Renal pelvis (tissue), 4 donors: ENCODE data around the gene OR51E2. TPM values are rescaled to one million over a fixed set of nuclear protein-coding genes. Genes with fewer than 3 reads are reported as not detected.

Source experiments
- DNase-seq: peaks from one replicate; pipeline ENCODE4 v3.0.0-alpha.2; 2013
- polyA plus RNA-seq, 3 donors: library from polyadenylated mRNA; unstranded; fragments of 120-200 nt; gene quantifications; one replicate each; pipeline ENCODE4 v1.2.1, GENCODE V29; 2013; ENCODE audit not compliant: insufficient read length in 3 of 3

Gene OR51E2
- polyA plus RNA-seq, 3 donors: 0.65 to 0.88 (median 0.84) TPM

DNA sequence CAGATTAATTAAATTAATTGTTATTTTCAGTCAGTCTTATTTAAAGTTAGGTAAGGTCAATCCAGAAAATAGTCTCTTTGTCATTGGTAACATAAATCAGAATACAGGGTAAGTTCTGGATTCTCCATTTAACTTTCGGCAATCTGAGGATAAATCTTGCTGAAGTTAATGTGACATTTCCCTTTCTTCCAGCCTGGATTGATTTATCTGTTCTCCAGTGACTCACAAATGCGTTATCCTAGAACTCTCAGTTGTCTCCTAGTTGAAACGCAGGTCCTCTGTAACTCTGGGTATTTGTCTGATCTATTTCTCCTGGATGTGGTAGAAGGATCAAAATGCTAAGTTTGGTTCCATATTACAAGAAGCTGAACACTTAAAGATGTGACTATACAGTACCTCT is 32.9 kb downstream of the OR51E2 start:
- peak; percentile 34 for DNase-seq

DNA sequence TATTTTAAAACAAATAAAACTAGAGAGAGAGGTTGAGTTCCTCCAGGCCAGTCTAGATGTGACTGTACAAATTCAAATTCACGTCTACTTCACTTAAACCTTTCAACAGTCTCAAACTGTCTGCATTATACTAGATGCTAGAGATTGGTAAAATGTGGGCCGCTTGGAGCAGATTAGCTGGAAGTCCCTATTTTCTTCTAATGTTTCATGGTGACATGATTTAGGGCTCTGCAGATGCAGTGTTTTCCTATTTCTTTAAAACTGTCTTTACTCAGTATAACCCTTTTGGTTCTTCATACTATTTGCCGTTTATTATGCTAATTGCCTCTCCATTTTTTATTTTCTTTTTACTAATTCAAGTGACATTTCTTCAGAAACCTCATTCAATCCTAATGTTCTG is 33.5 kb downstream of the OR51E2 start:
- no peak for DNase-seq

DNA sequence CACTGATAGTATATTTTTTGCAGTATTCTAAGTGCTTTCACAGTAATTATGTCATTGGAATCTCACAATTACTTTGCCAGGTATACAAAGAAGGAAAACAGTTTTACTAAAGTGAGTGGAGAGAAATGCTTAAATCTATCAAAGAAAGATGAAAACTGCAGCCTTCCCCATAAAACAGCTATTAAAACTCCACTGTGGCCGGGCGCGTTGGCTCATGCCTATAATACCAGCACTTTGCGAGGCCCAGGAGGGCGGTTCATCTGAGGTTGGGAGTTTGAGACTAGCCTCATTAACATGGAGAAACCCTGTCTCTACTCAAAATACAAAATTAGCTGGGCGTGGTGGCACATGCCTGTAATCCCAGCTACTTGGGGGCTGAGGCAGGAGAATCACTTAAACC is 34.8 kb downstream of the OR51E2 start:
- no peak for DNase-seq

DNA sequence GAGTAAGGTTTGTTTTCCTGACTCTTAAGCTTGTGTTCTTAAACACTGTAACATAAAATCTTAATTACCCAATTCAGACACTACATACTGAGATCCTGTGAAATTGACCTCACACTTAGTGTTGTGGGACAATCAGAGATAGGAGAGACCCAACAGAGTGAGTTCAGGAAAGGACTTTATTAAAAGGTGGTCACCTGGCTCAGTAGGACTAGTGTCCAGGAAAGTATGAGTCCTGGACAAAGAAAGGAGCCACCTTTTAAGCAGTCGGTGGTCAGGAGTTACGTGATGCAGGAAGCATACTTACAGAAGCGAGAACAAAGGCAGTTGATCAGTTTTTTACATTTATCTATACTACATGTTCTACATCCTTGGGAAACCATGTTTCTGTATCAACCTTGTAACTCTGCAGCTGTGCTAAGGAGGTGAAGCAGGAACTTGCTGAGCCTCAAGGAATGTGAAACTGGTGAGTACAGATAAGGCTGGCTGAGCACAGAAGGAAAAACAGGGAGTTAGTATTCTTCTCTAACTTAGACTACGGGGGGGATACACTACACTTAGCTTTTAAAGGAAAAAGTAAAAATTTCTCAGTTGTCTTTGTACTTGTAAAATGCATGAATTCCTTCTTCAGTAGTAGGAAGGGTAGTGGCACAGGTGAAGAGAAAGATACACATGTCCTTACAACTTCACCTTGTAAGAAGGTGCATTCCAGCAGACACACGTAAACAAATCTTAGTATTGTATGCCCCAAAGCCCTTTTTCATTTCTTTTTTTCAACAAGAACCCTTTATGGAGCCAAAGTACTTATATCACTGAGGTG is 38.8 kb downstream of the OR51E2 start:
- DNase-seq: peak; percentile 36

DNA sequence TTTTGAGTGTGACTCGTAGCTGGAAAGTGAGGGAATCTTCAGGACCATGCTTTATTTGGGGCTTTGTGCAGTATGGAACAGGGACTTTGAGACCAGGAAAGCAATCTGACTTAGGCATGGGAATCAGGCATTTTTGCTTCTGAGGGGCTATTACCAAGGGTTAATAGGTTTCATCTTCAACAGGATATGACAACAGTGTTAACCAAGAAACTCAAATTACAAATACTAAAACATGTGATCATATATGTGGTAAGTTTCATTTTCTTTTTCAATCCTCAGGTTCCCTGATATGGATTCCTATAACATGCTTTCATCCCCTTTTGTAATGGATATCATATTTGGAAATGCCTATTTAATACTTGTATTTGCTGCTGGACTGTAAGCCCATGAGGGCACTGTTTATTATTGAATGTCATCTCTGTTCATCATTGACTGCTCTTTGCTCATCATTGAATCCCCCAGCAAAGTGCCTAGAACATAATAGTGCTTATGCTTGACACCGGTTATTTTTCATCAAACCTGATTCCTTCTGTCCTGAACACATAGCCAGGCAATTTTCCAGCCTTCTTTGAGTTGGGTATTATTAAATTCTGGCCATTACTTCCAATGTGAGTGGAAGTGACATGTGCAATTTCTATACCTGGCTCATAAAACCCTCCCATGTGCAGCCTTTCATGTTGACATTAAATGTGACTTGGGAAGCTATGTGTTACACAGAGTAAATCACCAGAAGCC is 42.9 kb downstream of the OR51E2 start:
- no peak for DNase-seq

DNA sequence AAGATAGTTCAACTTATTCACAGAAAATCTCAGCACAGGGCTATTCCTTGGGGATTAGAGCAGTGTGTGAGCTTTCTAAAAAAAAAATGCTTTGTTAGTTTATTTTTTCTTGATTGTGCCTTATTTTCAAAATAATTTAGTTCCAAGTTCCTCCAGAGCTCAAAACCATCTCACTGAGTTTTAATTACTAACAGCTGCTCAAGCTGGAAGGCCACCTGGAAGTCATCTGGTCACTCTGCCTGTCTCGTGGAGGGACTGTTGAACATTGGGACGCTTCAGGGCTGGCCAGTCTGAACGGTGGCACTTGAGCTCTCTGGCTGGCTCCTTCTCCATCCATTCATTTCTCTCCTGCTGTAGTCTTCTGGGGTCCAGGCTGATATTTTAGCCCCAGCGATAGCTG is 49.9 kb downstream of the OR51E2 start:
- no peak for DNase-seq

DNA sequence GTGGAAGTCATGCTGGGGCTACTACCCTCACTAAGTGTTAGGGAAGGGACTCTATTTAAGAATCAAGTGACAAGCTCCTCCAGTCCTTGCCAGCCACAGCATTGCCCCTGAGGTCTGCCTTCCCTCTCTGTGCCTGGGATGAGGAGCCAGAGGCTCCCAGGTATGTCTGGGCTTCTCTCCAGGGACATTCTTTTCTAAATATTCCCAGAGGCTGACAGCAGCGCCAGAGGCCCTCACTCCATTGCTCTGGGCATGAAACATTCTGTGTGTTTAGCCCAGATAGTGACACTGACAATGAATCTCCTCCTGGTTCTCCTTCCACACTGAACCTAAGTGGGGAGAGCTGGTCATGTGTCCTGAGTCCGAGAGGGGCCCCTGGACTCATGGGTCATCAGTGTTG is 51.7 kb downstream of the OR51E2 start:
- DNase-seq: no peak

DNA sequence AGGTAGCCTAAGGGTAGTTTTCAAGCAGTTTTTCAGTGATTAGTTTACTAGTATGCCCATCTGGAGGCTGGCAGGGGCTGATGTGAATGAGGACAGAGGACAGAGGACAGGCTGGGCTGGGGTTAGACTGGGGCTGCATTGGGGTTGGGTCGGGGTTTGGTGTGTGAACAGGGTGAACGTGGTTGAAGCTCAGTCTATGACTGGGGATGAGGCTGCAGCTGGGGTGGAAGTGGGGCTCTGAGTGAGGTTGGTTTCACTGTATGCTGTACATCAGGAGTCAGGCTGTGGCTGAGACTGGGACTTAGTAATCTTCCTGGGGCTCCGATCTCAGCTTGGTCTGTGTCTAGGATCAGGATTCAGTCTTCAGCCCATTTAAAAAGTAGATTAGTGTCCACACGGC is 53.4 kb downstream of the OR51E2 start:
- DNase-seq: no peak

DNA sequence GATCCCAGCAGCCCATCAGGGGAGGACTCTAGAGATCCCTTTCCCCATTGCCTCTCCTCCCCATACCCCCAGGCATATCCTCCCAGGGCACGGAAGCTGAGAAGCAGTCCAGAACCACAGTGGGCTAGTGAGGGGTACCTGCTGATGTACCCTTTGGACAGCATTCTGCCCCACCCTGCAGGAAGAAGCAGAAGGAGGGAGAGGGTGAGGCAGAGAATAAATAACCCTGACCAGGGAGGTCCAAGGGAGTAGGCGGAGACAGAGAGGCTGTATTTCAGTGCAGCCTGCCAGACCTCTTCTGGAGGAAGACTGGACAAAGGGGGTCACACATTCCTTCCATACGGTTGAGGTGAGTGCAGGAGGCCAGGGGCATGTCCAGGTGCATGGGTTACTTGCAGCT is 54.0 kb downstream of the OR51E2 start, which contains the start of gene OR51E1:
OR51E1 (plus strand) TSS at position 301 of the 400 bp plus-strand sequence. CDS start 8,545 bp downstream, outside the sequence.
- no peak for DNase-seq

DNA sequence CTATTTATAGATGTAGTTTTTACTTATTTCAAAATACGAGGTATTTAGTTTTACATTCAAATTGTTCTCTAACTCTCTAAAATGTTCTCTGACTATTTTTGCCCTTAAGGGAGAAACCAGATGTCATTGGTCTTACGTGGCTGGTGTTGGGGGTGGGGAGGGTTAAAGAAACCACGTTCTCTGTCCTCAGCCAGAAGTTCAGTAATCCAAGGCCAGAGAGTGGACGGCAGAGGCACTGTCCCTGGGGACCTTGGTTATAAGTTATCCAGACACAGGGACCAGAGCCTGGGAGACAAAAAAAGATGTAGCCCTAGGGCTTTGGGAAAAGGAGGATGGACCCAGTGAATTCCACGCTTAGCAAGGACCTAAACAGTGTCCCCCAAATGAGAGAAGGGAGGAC is 54.6 kb downstream of the OR51E2 start:
- no peak for DNase-seq

DNA sequence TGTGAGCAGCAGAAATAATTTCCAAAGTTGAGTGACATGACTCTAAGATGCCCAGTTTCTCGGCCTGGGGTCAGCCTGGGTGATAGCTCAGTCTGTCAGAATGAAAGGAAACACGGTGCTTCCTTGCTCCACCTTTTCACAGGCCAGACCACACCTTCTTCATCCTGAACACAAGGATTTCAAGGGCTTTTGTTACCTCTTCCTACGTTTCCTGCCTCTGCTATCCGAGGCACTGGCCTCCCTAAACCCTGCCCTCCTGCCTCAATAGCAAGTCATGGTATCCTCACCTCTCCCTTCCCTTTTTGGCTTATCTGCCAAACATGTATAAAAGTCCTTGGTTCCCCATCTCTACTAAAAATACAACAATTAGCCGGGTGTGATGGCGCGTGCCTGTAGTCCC is 55.6 kb downstream of the OR51E2 start:
- DNase-seq: no peak

DNA sequence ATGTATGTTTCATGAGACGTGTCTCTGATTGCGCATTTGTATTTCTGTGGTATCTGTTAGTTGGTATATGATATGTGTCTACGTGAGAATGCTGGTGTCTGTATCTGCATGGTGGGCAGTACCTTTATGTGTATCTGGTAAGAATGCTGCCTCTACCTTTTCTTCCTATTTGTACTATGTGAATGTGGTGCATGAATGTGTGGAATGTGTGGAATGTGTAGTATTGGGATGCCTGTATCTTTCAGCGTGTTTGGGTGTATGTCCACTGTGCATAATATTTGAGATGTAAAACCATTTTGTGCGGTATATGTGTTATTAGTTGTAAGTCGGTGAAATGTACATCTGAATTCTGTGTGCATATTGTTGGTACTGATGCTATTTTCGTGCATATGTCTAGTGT is 56.2 kb downstream of the OR51E2 start:
- no peak for DNase-seq

DNA sequence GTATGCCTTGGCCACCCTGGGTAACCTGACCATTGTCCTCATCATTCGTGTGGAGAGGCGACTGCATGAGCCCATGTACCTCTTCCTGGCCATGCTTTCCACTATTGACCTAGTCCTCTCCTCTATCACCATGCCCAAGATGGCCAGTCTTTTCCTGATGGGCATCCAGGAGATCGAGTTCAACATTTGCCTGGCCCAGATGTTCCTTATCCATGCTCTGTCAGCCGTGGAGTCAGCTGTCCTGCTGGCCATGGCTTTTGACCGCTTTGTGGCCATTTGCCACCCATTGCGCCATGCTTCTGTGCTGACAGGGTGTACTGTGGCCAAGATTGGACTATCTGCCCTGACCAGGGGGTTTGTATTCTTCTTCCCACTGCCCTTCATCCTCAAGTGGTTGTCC is 57.7 kb downstream of the OR51E2 start:
- no peak for DNase-seq

DNA sequence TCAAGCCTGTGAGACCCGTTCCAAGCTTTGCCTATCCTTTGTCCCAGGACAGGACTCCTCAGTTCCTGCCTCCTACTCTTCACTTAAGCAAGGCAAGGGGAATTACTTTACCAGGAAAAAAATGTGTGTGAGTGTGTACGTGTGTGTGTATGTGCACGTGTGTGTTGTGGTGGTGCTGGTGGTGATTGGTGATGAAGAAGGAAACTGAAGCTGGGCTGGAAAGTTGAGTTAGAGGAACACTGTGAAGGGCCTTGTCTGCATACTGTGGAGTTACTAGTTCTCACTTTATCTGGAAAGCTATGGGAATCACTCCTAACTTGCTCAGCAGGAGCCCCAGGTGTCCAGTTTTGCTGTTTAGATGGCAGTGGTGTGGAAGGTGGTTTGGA is 60.0 kb downstream of the OR51E2 start:
- no peak for DNase-seq

DNA sequence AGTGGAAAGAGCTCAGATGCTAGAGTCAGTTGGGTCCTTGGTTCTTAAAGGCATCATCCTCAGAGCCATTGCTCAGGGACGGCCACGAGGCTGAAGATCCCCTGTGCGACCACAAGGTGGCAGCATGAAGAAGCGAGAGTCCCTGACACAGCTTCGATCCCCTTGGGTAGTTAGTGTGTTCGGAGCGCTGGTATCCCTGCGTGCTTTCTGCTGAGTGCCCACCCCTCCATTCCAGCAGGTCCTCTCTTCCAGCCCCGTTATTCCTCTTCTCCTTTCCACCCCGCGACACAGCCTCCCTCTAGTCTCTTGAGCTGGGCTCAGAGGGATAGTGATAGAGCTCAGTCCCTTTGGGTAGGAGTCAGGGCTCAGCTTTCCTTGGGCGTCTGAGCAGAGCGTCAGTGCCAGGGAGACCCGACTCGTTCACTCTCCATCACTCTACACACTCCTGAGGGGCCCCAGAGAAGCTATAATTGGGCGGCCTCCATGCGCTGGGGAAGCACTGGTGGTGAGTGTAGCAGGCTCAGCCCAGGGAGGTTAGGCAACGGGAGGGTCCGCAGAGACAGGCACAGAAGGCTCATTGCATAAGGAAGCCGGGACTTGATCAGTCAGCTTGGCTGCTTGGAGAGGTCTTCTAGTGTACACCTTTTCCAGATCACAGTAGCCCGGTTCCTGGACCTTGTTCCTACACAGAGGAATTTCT is 60.5 kb downstream of the OR51E2 start, which contains the start of gene OR51D1:
OR51D1 (plus strand) TSS at position 516 of the 700 bp plus-strand sequence. CDS start 2,314 bp downstream, outside the sequence.
- DNase-seq: peak; percentile 80

DNA sequence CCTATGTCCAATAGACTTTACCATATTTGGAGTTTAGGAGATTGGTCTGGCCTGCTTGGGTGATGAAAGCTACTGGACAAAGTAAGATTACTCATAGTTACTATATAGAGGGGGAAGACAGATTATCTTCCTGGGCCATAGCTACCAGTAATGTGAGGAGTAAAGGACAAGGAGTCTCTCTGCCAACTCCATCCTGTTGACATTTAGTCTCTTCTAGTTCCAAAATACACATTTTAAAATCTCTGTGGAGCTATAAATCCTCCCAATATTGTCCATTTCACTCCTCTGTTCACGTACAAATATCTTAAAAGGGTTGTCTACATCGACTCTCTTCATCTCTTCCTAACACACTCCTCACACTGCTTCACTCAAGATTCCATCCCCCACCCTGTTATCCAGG is 61.5 kb downstream of the OR51E2 start:
- no peak for DNase-seq

Other genes starting within 250 kb of the OR51E2 start
- gene OR52K2, start 248.6 kb downstream of the OR51E2 start, polyA plus RNA-seq: not detected
- under 1 TPM; 0.07 to 0.33 (median 0.23) TPM for gene OR52K1, start 215.2 kb downstream of the OR51E2 start, polyA plus RNA-seq
- gene OR52M1, start 152.7 kb downstream of the OR51E2 start, polyA plus RNA-seq: not detected
- under 1 TPM in 1 of 3 donors, not detected in 2; 0.03 TPM for gene OR52I2, start 116.1 kb downstream of the OR51E2 start, polyA plus RNA-seq
- gene OR52I1, start 103.8 kb downstream of the OR51E2 start, polyA plus RNA-seq: under 1 TPM; 0.03 to 0.12 (median 0.10) TPM
- 10 to 100 TPM; 19.2 to 26.8 (median 20.9) TPM for gene TRIM68, start 89.6 kb downstream of the OR51E2 start, polyA plus RNA-seq
- not detected for gene OR51D1, start 60.4 kb downstream of the OR51E2 start, polyA plus RNA-seq
- gene OR51E1, start 53.9 kb downstream of the OR51E2 start, polyA plus RNA-seq: 1 to 10 TPM; 1.0 to 1.6 (median 1.3) TPM
- gene MMP26, start 6.9 kb upstream of the OR51E2 start, polyA plus RNA-seq: under 1 TPM; 0.29 to 0.44 (median 0.31) TPM
- gene OR51F1, start 72.1 kb upstream of the OR51E2 start, polyA plus RNA-seq: not detected
- not detected for gene OR52R1, start 106.5 kb upstream of the OR51E2 start, polyA plus RNA-seq
- not detected for gene OR51F2, start 123.5 kb upstream of the OR51E2 start, polyA plus RNA-seq
- gene OR51S1, start 151.4 kb upstream of the OR51E2 start, polyA plus RNA-seq: not detected
- gene OR51T1, start 184.0 kb upstream of the OR51E2 start, polyA plus RNA-seq: not detected
- not detected for gene OR51A7, start 205.9 kb upstream of the OR51E2 start, polyA plus RNA-seq
- not detected for gene OR51G2, start 221.5 kb upstream of the OR51E2 start, polyA plus RNA-seq
- gene OR51G1, start 226.5 kb upstream of the OR51E2 start, polyA plus RNA-seq: not detected
- under 1 TPM in 1 of 3 donors, not detected in 2; 0.10 TPM for gene OR51A4, start 249.8 kb upstream of the OR51E2 start, polyA plus RNA-seq